Measurements from ENCODE around the gene DDX1.
"Not testable (repeated sequence)": the region's sequence is repeated elsewhere in the genome, so short reads cannot be mapped to it uniquely, and the experiment has no call there.

DNA sequence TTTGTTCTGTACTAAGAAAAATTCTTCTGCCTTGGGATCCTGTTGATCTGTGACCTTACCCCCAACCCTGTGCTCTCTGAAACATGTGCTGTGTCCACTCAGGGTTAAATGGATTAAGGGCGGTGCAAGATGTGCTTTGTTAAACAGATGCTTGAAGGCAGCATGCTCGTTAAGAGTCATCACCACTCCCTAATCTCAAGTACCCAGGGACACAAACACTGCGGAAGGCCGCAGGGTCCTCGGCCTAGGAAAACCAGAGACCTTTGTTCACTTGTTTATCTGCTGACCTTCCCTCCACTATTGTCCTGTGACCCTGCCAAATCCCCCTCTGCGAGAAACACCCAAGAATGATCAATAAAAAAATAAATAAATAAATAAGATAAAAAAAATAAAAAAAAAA, 49.4 kb upstream of the DDX1 start:
- TF ChIP-seq, protein P1, sequence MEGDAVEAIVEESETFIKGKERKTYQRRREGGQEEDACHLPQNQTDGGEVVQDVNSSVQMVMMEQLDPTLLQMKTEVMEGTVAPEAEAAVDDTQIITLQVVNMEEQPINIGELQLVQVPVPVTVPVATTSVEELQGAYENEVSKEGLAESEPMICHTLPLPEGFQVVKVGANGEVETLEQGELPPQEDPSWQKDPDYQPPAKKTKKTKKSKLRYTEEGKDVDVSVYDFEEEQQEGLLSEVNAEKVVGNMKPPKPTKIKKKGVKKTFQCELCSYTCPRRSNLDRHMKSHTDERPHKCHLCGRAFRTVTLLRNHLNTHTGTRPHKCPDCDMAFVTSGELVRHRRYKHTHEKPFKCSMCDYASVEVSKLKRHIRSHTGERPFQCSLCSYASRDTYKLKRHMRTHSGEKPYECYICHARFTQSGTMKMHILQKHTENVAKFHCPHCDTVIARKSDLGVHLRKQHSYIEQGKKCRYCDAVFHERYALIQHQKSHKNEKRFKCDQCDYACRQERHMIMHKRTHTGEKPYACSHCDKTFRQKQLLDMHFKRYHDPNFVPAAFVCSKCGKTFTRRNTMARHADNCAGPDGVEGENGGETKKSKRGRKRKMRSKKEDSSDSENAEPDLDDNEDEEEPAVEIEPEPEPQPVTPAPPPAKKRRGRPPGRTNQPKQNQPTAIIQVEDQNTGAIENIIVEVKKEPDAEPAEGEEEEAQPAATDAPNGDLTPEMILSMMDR (IDR thresholded peaks at IDR 0.05), result not testable (repeated sequence)
- TF ChIP-seq POLR2A (IDR thresholded peaks at IDR 0.05); POLR2AphosphoS5 (IDR thresholded peaks at IDR 0.05; ENCODE audit: insufficient read depth in 1 of 2, low read depth in 1 of 2): not testable (repeated sequence)
